GM10266 (cell line): ENCODE data around the gene RALGPS1.

Experiments used
- DNase-seq: peaks from one replicate; pipeline ENCODE4 v3.0.0; 2012; ENCODE audit errors: extremely low spot score
- CTCF ChIP-seq: IDR thresholded peaks from 2 replicates; pipeline ENCODE4 v1.5.1; 2012; ENCODE audit warnings: mild to moderate bottlenecking, low read depth; ENCODE audit not compliant: control insufficient read depth, insufficient read depth; ENCODE audit errors: missing control alignments

Gene RALGPS1

GRCh38 chr9:127116088-127116726 is 201.6 kb downstream of the RALGPS1 start:
- no peak for TF ChIP-seq CTCF
- peak; percentile 45 for DNase-seq

- TF ChIP-seq CTCF = no peak
- peak; percentile 70 for DNase-seq
Measured at GRCh38 chr9:127116957-127117356, 202.4 kb downstream of the RALGPS1 start.

- no peak for DNase-seq
- no peak for TF ChIP-seq CTCF
Measured at GRCh38 chr9:127117801-127118200, 203.2 kb downstream of the RALGPS1 start.

- TF ChIP-seq CTCF = no peak
- DNase-seq = peak; percentile 62
Measured at GRCh38 chr9:127118597-127119319, 204.2 kb downstream of the RALGPS1 start.

GRCh38 chr9:127119320-127119709 is 204.7 kb downstream of the RALGPS1 start:
- no peak for TF ChIP-seq CTCF
- DNase-seq = no peak

GRCh38 chr9:127121628-127122175 is 207.1 kb downstream of the RALGPS1 start:
- no peak for DNase-seq
- no peak for TF ChIP-seq CTCF
